ENCODE data around the gene ALDH1A3. TPM values are rescaled to one million over a fixed set of nuclear protein-coding genes. Genes with fewer than 3 reads are reported as not detected.

The ALDH1A3 gene
- polyA plus RNA-seq, 1 of the 3 experiments (the other 2 are of a cell fraction), result 4.4 TPM

DNA sequence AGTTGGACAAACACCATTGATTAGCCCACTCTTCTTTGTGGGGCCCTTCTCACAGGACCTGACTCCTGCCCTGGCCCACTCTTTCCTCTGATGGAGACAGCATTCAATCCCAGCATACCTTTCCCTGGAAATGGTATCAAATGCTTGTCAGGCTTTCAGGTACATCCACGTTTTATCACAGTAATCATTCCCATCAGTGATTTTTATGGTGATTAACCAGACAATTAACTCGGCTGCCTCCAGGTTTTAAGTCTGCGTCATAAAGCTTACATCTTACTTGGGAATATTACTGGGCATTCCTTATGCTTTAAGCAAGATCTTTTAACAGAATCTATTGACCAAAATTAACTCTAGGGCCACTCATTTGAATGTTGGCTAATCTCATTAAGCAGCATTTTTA, 72.9 kb downstream of the ALDH1A3 start:
- no peak overlapping the region for H2AFZ ChIP-seq (ENCODE audit: low read depth)
- TF ChIP-seq FOXM1 (IDR thresholded peaks at IDR 0.05; ENCODE audit: low read depth) (no peak), GATA2 (CRISPR knock-in tag; IDR thresholded peaks at IDR 0.05) (no peak), NFIC (IDR thresholded peaks at IDR 0.05; ENCODE audit: borderline replicate concordance) (no peak), RXRA (IDR thresholded peaks at IDR 0.05; ENCODE audit: borderline replicate concordance, low read depth) (no peak), CHD2 (IDR thresholded peaks at IDR 0.05; ENCODE audit: low read length, partially characterized antibody) (no peak), MXI1 (IDR thresholded peaks at IDR 0.05; ENCODE audit: low read depth, low read length) (no peak), FOSL2 (IDR thresholded peaks at IDR 0.05; ENCODE audit: borderline replicate concordance, low read depth) (no peak), SIN3A (IDR thresholded peaks at IDR 0.05; ENCODE audit: borderline replicate concordance, low read depth, low read length) (no peak), EP300 (IDR thresholded peaks at IDR 0.05; ENCODE audit: borderline replicate concordance in 1 of 2, low read depth in 1 of 2, low read length in 1 of 2) (no peak), YY1 (IDR thresholded peaks at IDR 0.05; ENCODE audit: low read depth) (no peak), JUND (IDR thresholded peaks at IDR 0.05) (no peak), FOXJ3 (CRISPR knock-in tag; IDR thresholded peaks at IDR 0.05) (no peak), RFX5 (IDR thresholded peaks at IDR 0.05; ENCODE audit: low read length) (no peak), ELF1 (IDR thresholded peaks at IDR 0.05) (no peak)
- TF ChIP-seq, protein P1, sequence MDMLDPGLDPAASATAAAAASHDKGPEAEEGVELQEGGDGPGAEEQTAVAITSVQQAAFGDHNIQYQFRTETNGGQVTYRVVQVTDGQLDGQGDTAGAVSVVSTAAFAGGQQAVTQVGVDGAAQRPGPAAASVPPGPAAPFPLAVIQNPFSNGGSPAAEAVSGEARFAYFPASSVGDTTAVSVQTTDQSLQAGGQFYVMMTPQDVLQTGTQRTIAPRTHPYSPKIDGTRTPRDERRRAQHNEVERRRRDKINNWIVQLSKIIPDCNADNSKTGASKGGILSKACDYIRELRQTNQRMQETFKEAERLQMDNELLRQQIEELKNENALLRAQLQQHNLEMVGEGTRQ (IDR thresholded peaks at IDR 0.05; ENCODE audit: borderline replicate concordance, low read depth, low read length), result no peak
- TF ChIP-seq, protein P2, sequence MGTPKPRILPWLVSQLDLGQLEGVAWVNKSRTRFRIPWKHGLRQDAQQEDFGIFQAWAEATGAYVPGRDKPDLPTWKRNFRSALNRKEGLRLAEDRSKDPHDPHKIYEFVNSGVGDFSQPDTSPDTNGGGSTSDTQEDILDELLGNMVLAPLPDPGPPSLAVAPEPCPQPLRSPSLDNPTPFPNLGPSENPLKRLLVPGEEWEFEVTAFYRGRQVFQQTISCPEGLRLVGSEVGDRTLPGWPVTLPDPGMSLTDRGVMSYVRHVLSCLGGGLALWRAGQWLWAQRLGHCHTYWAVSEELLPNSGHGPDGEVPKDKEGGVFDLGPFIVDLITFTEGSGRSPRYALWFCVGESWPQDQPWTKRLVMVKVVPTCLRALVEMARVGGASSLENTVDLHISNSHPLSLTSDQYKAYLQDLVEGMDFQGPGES (IDR thresholded peaks at IDR 0.05; ENCODE audit: low read depth, low read length), result no peak
- TF ChIP-seq, protein P3, sequence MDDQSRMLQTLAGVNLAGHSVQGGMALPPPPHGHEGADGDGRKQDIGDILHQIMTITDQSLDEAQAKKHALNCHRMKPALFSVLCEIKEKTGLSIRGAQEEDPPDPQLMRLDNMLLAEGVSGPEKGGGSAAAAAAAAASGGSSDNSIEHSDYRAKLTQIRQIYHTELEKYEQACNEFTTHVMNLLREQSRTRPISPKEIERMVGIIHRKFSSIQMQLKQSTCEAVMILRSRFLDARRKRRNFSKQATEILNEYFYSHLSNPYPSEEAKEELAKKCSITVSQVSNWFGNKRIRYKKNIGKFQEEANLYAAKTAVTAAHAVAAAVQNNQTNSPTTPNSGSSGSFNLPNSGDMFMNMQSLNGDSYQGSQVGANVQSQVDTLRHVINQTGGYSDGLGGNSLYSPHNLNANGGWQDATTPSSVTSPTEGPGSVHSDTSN (IDR thresholded peaks at IDR 0.05), result no peak
- TF ChIP-seq, protein P4, sequence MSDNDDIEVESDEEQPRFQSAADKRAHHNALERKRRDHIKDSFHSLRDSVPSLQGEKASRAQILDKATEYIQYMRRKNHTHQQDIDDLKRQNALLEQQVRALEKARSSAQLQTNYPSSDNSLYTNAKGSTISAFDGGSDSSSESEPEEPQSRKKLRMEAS (IDR thresholded peaks at IDR 0.05; ENCODE audit: low read depth), result no peak
- TF ChIP-seq, protein P5, sequence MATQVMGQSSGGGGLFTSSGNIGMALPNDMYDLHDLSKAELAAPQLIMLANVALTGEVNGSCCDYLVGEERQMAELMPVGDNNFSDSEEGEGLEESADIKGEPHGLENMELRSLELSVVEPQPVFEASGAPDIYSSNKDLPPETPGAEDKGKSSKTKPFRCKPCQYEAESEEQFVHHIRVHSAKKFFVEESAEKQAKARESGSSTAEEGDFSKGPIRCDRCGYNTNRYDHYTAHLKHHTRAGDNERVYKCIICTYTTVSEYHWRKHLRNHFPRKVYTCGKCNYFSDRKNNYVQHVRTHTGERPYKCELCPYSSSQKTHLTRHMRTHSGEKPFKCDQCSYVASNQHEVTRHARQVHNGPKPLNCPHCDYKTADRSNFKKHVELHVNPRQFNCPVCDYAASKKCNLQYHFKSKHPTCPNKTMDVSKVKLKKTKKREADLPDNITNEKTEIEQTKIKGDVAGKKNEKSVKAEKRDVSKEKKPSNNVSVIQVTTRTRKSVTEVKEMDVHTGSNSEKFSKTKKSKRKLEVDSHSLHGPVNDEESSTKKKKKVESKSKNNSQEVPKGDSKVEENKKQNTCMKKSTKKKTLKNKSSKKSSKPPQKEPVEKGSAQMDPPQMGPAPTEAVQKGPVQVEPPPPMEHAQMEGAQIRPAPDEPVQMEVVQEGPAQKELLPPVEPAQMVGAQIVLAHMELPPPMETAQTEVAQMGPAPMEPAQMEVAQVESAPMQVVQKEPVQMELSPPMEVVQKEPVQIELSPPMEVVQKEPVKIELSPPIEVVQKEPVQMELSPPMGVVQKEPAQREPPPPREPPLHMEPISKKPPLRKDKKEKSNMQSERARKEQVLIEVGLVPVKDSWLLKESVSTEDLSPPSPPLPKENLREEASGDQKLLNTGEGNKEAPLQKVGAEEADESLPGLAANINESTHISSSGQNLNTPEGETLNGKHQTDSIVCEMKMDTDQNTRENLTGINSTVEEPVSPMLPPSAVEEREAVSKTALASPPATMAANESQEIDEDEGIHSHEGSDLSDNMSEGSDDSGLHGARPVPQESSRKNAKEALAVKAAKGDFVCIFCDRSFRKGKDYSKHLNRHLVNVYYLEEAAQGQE (IDR thresholded peaks at IDR 0.05; ENCODE audit: low read depth, low read length), result no peak
- no peak overlapping the region for H3K9ac ChIP-seq
- H3K4me1 ChIP-seq (ENCODE audit: control insufficient read depth in 1 of 2, insufficient read depth in 2 of 2, low read depth in 1 of 2, low read length in 1 of 2), result peaks cover 0 to 3% of the 10 kb centered on the region in 2 experiments; a peak in 1 of 4 replicates
- H3K4me2 ChIP-seq, result no peak overlapping the region
- H3K4me3 ChIP-seq (ENCODE audit: low read depth in 2 of 2, low read length in 1 of 2), result no peak overlapping the region
- no peak overlapping the region for H3K27ac ChIP-seq (ENCODE audit: low read depth in 2 of 2, low read length in 1 of 2)
- DNase-seq, result no peak
- peaks cover 0 to 4% of the 10 kb centered on the region in 2 experiments for H3K36me3 ChIP-seq (replicated peaks in 1 of 2; ENCODE audit: control insufficient read depth in 1 of 2, insufficient read depth in 2 of 2, low read length in 1 of 2)
- POLR2A ChIA-PET, result no interaction called here
- no peaks in the 10 kb centered on the region for H3K79me2 ChIP-seq (ENCODE audit: insufficient read depth)
- no peaks in the 10 kb centered on the region; the same call in 1 of the 2 replicates for H3K9me3 ChIP-seq
- H3K9me2 ChIP-seq, result 0 out of 2 replicates have a peak, but pooled peaks cover 6% of the 10 kb centered on the region
- CTCF ChIA-PET, result interaction anchor here (1.7 kb wide), 1 partner anchor 41 kb away, joined by 3 read pairs; no protein-coding TSS in a partner anchor
- 88% methylated on average over 3 of the region's 3 CpGs for WGBS (ENCODE audit: low lambda C conversion rate)
- H3F3A ChIP-seq (replicated peaks; ENCODE audit: insufficient read depth), result peaks cover 4% of the 10 kb centered on the region
- H3K27me3 ChIP-seq (ENCODE audit: insufficient read depth), result no peaks in the 10 kb centered on the region
- no peaks in the 10 kb centered on the region for H4K20me1 ChIP-seq (ENCODE audit: insufficient read depth)
